ENCODE measurements around the gene MT1M. TPM values are rescaled to one million over a fixed set of nuclear protein-coding genes. Genes with fewer than 3 reads are reported as not detected.

MT1M gene
- total RNA-seq, 2 donors from 2014 or later: 5.2 to 9.9 TPM

- no peak for DNase-seq (ENCODE audit: low spot score)
- Histone ChIP-seq H3K27me3 (no peaks in the 10 kb centered on the region), H3K4me1 (peaks cover 0 to 36% of the 10 kb centered on the region in 2 donors), H3K9me3 (no peaks in the 10 kb centered on the region), H3K27ac (no peak overlapping the region), H3K36me3 (no peaks in the 10 kb centered on the region), H3K4me3 (peak overlapping the region in 1 of 2 donors; percentile 23)
- TF ChIP-seq, protein P1, sequence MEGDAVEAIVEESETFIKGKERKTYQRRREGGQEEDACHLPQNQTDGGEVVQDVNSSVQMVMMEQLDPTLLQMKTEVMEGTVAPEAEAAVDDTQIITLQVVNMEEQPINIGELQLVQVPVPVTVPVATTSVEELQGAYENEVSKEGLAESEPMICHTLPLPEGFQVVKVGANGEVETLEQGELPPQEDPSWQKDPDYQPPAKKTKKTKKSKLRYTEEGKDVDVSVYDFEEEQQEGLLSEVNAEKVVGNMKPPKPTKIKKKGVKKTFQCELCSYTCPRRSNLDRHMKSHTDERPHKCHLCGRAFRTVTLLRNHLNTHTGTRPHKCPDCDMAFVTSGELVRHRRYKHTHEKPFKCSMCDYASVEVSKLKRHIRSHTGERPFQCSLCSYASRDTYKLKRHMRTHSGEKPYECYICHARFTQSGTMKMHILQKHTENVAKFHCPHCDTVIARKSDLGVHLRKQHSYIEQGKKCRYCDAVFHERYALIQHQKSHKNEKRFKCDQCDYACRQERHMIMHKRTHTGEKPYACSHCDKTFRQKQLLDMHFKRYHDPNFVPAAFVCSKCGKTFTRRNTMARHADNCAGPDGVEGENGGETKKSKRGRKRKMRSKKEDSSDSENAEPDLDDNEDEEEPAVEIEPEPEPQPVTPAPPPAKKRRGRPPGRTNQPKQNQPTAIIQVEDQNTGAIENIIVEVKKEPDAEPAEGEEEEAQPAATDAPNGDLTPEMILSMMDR (IDR thresholded peaks at IDR 0.05): no peak
Measured at GRCh38 chr16:56634715-56635440, 2.4 kb downstream of the MT1M start.

- Histone ChIP-seq H3K27me3 (no peaks in the 10 kb centered on the region), H3K9me3 (no peaks in the 10 kb centered on the region), H3K4me1 (peaks cover 0 to 36% of the 10 kb centered on the region in 2 donors), H3K36me3 (no peaks in the 10 kb centered on the region), H3K4me3 (peak overlapping the region in 1 of 2 donors; percentile 23), H3K27ac (no peak overlapping the region)
- TF ChIP-seq, protein P1 (IDR thresholded peaks at IDR 0.05): no peak
- no peak for DNase-seq (ENCODE audit: low spot score)
Measured at GRCh38 chr16:56635441-56635967, 3.0 kb downstream of the MT1M start.

- H3K4me1 ChIP-seq: peaks cover 0 to 32% of the 10 kb centered on the region in 2 donors
- H3K9me3 ChIP-seq: no peaks in the 10 kb centered on the region
- no peaks in the 10 kb centered on the region for H3K27me3 ChIP-seq
- DNase-seq (ENCODE audit: low spot score): no peak
- H3K27ac ChIP-seq: no peak overlapping the region
- H3K4me3 ChIP-seq: no peak overlapping the region
- TF ChIP-seq, protein P1 (IDR thresholded peaks at IDR 0.05): no peak
- no peaks in the 10 kb centered on the region for H3K36me3 ChIP-seq
Measured at GRCh38 chr16:56636616-56637413, 4.4 kb downstream of the MT1M start.

DNA sequence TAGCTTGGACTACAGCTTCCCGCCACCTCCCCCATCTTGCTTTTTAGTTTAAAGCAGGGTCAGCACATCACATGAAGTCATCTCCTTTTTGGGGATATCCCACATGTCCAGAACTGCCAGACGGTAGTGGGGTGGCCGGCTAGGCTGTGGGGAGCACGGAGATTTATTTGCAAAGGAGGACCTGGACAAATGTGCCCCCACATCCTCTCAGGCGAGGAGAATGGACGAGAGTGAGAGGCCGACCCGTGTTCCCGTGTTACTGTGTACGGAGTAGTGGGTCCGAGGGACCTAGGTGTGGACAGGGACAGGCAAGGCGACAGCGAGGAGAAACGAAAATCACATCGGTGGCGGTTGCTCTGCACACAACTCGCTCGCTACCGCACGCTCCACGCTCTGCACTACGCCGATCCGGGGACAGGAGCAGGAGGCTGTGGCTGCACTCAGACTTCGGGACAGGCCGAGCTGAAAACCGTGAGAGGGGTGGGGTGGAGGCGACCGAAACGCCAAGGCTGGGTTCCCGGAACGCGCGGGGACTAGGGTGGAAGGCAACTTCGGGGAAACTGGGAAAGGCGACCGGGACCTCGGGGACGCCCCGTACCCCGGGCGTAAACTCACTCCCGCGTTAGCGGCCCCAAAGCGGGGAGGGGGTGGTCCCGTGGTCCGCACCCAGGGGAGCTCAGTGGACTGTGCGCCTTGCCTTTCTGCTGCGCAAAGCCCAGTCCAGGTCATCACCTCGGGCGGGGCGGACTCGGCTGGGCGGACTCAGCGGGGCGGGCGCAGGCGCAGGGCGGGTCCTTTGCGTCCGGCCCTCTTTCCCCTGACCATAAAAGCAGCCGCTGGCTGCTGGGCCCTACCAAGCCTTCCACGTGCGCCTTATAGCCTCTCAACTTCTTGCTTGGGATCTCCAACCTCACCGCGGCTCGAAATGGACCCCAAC is 5.6 kb downstream of the MT1M start, which contains the start of gene MT1A:
TSS of gene MT1A (plus strand) at position 853 of the 937 bp plus-strand sequence. CDS start at position 926, 73 bp downstream.
- TF ChIP-seq, protein P1 (IDR thresholded peaks at IDR 0.05): no peak
- Histone ChIP-seq H3K36me3 (no peaks in the 10 kb centered on the region), H3K4me3 (peak within 1 kb of the TSS; percentile 33 to 62), H3K27ac (peak within 1 kb of the TSS; percentile 50 to 77), H3K9me3 (no peaks in the 10 kb centered on the region), H3K4me1 (peaks cover 0 to 34% of the 10 kb centered on the region in 2 donors), H3K27me3 (no peaks in the 10 kb centered on the region)
- DNase-seq (ENCODE audit: low spot score): peak; percentile 85

DNA sequence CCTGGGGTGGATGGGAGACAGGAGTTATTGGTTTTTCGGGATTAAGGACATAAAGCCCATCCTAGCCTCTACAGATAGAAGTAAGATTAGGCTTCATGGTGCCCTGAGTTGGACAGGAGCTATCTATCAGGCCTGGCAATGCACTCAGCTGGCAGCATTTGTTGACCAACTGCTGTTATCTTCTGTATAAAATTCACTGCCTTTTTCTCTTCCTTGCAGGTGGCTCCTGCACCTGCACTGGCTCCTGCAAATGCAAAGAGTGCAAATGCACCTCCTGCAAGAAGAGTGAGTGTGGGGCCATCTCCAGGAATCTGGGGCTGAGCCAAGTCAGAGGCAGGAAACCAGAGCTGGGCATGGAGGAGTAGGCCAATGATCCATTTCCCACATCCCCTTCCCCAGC is 6.6 kb downstream of the MT1M start:
- no peaks in the 10 kb centered on the region for H3K27me3 ChIP-seq
- no peak overlapping the region for H3K4me3 ChIP-seq
- no peak for DNase-seq (ENCODE audit: low spot score)
- H3K36me3 ChIP-seq: no peaks in the 10 kb centered on the region
- TF ChIP-seq, protein P1 (IDR thresholded peaks at IDR 0.05): no peak
- peaks cover 0 to 36% of the 10 kb centered on the region in 2 donors for H3K4me1 ChIP-seq
- H3K27ac ChIP-seq: peak overlapping the region in 1 of 2 donors; percentile 77
- no peaks in the 10 kb centered on the region for H3K9me3 ChIP-seq
